SK-N-MC (cell line): Measurements from ENCODE around the gene RNF144B.

Source experiments
- DNase-seq: peaks from one replicate; pipeline ENCODE4 v3.0.0-alpha.2; 2011; ENCODE audit warnings: low read depth, low spot score
- H3K27ac ChIP-seq: fragments of 200-600 bp; sonication (generic); 2 replicates; pipeline ENCODE4 v1.5.1; 2016; ENCODE audit warnings: mixed run types
- H3K36me3 ChIP-seq: fragments of 200-600 bp; sonication (generic); 2 replicates; pipeline ENCODE4 v1.6.1; 2017; ENCODE audit warnings: antibody characterized with exemption, low read length, mixed read lengths; ENCODE audit not compliant: insufficient read depth
- H3K4me3 ChIP-seq: fragments of 200-600 bp; sonication (generic); 2 replicates; pipeline ENCODE4 v1.5.1; 2016
- H3K9ac ChIP-seq: fragments of 200-600 bp; sonication (generic); 2 replicates; pipeline ENCODE4 v1.8.0; 2017; ENCODE audit warnings: mixed run types, mixed read lengths; ENCODE audit not compliant: insufficient read length
- H3K9me3 ChIP-seq: fragments of 200-600 bp; sonication (generic); 2 replicates; pipeline ENCODE4 v1.6.1; 2017; ENCODE audit warnings: low read depth, mild to moderate bottlenecking, antibody characterized with exemption, low read length, moderate library complexity, mixed read lengths
- EZH2 ChIP-seq: fragments of 200-600 bp; sonication (generic); IDR thresholded peaks from one replicate; pipeline ENCODE4 v1.6.1; 2017; ENCODE audit warnings: antibody characterized with exemption
- FOXP2 ChIP-seq: optimal IDR thresholded peaks from 2 replicates; pipeline ENCODE3; 2011; ENCODE audit warnings: mild to moderate bottlenecking, moderate library complexity; ENCODE audit not compliant: insufficient read depth; ENCODE audit errors: extremely low read length, control extremely low read depth
- POLR2AphosphoS5 ChIP-seq: IDR thresholded peaks from 2 replicates; pipeline ENCODE4 v1.6.1; 2012; ENCODE audit warnings: mild to moderate bottlenecking, low read depth, low read length, borderline replicate concordance

RNF144B gene

DNA sequence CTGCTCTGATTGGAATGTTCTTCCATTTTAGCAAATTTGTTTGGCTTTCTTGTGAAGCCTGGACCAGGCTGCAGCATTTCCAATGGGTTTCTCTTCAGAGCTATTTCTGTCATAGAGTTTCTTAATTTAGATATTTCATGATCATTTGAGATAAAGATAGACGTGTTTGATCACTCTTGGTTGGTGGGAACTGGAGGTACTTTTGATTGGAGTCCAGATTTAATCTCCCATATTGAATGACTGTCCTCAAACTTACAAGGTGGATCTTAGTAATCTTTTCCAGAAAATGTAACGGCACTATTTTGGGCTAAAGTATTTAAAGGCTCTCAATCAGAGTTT lies 29.2 kb downstream of the RNF144B start:
- DNase-seq: no peak
- no peaks in the 10 kb centered on the region for H3K36me3 ChIP-seq
- H3K27ac ChIP-seq: no peak overlapping the region
- no peak overlapping the region for H3K9ac ChIP-seq
- TF ChIP-seq EZH2 (no peak), FOXP2 (no peak), POLR2AphosphoS5 (no peak)
- H3K4me3 ChIP-seq: no peak overlapping the region
- H3K9me3 ChIP-seq: no peaks in the 10 kb centered on the region

DNA sequence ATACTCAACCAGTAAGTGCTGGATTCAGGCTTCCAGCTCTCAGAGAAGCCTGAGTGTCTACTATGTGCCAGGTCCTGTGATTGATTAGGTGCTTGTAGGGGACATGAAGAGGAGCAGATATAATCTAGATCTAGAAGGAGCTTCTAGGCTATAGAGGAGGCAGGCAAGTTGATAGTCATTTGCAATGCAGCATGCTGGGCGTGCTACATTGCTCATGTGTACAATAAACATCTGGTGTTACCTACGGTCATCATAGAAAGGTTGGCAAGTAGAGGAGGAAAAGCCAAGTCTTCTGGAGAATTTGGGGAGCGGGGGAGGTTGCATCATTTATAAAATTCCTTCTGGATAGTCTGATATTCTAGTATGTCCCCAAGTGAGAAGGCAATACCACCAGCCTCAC lies 33.2 kb downstream of the RNF144B start:
- Histone ChIP-seq H3K36me3 (no peaks in the 10 kb centered on the region), H3K9me3 (no peaks in the 10 kb centered on the region), H3K9ac (no peak overlapping the region), H3K27ac (no peak overlapping the region), H3K4me3 (no peak overlapping the region)
- TF ChIP-seq EZH2 (no peak), POLR2AphosphoS5 (no peak)
- DNase-seq: no peak

DNA sequence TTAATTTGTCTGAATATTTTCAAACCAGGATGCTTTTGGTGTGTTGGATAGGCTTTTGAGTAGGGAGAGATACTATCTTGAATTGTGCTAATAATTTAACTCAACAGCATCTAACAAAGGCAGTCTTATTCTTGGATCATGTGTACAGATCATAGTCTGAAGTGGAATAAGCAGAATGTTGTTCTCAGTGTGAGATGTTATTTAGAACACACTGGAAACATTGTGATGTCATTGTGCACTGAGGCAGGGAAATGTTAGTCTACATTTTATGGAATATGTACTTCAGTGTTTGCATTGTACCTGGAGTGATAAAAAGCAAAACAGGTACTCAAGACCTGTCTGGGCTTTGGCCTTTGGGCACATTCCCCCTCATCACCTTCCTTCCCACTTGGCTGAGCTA lies 35.0 kb downstream of the RNF144B start:
- TF ChIP-seq POLR2AphosphoS5 (no peak), FOXP2 (no peak), EZH2 (no peak)
- Histone ChIP-seq H3K9ac (no peak overlapping the region), H3K4me3 (no peak overlapping the region), H3K9me3 (no peaks in the 10 kb centered on the region), H3K27ac (no peak overlapping the region), H3K36me3 (no peaks in the 10 kb centered on the region)
- DNase-seq: no peak

DNA sequence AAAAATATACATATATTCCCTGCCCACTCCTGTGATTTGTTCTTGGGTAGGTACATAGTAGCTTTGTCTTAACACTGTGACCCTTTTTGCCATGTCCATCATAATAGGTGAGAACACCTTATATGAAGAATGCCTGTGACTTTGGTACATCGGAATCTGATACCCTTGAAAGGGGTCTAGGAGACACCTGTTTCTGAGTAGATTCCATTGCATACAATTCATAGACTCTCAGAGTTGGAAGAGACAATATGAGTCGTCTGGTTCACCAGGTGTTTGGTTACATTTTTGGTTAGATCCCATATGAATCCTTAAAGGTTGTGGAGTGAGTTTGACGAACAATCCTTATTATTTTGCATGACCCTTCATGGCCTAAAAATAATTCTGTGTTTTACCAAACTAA lies 36.3 kb downstream of the RNF144B start:
- no peak for DNase-seq
- H3K4me3 ChIP-seq: no peak overlapping the region
- no peak overlapping the region for H3K9ac ChIP-seq
- H3K36me3 ChIP-seq: no peaks in the 10 kb centered on the region
- H3K27ac ChIP-seq: no peak overlapping the region
- no peaks in the 10 kb centered on the region for H3K9me3 ChIP-seq
- TF ChIP-seq EZH2: no peak
- TF ChIP-seq FOXP2: no peak
- TF ChIP-seq POLR2AphosphoS5: no peak

DNA sequence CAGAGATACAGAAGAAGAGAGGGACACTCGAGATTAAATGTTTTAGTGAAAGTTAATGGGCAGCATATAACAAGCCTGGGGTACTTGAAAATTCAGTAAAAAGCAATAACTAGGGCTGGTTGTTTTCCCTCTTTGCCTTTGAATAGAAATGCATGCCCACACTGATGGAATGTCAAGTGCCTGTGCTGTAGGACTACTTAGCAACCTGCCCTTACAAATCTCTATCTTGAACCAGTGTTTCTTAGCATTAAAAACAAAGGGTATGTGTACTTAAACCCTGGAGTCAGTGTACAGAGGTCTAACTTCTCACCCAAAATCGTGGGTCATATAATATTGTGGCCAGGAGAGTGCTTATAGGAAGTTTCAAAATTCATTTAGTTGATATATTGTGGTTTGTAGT lies 37.1 kb downstream of the RNF144B start:
- Histone ChIP-seq H3K27ac (no peak overlapping the region), H3K4me3 (no peak overlapping the region), H3K36me3 (no peaks in the 10 kb centered on the region), H3K9me3 (no peaks in the 10 kb centered on the region), H3K9ac (no peak overlapping the region)
- no peak for DNase-seq
- TF ChIP-seq EZH2 (no peak), POLR2AphosphoS5 (no peak), FOXP2 (no peak)

DNA sequence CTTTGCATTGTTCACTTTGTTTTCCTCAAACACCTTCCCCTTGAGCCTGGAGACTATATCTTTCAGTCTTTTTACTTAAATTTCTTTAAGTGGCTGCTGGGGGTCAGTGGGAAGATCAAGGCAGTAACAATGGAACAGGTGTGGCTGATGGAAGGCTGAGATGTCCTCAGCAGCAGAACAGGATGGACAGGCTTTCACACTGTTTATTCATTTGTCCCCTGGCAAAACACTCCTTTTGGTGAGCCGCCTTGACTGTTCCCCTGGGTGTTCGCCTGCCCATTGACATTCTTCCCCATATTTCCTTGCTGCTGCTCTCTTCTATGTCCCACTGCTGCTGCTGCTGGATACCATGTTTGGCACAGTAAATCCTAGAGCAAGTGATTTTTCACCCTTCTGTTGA lies 38.1 kb downstream of the RNF144B start:
- TF ChIP-seq FOXP2 (no peak), EZH2 (no peak), POLR2AphosphoS5 (no peak)
- Histone ChIP-seq H3K36me3 (no peaks in the 10 kb centered on the region), H3K9ac (no peak overlapping the region), H3K27ac (no peak overlapping the region), H3K9me3 (no peaks in the 10 kb centered on the region), H3K4me3 (no peak overlapping the region)
- DNase-seq: no peak

DNA sequence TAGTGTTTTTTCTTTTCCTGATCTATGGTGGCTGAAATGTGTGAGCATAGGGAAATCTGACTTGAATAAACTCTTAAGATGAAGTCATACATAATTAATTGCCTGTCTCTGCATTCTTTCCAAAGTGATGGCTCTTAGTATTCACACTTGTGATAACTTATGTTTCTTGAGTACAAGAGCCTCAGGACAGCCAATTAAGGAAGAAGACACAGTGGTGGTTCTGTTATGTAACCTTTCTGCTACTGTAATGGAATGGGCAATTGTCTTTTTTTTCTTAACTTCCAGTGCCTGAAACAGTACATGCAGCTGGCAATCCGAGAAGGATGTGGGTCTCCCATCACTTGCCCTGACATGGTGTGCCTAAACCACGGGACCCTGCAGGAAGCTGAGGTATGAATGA lies 40.1 kb downstream of the RNF144B start:
- TF ChIP-seq EZH2 (no peak), FOXP2 (no peak), POLR2AphosphoS5 (no peak)
- Histone ChIP-seq H3K36me3 (no peaks in the 10 kb centered on the region), H3K9ac (no peak overlapping the region), H3K27ac (no peak overlapping the region), H3K9me3 (no peaks in the 10 kb centered on the region), H3K4me3 (no peak overlapping the region)
- DNase-seq: no peak

DNA sequence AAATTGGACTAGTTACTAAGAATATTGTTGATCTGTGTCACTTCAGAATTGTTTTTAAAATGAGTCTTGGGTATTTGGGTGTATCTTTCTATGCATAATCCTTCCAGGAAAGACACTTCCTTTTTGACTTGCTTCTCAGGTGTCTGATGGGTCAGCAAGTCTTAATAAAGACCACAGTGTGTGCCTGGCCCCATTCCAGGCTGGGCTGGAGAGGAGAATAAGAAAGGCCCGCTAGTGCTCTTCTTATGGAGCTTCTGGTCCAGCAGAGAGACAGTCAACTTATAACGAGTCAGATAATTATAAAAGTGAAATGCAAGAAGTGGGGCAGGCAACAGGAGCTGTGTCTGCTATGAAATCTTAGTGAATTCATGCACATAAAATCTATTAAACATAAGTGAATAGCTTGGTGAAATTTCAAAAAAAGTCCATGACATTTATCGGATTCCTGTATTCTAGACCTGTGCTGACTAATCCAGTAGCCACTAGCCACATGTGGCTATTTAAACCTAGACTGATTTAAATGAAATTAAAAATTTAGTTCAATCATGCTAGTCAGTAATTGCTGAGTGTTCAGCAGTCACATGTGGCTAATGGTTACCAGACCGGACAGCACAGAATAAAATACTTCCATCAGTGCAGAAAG lies 42.6 kb downstream of the RNF144B start:
- no peak overlapping the region for H3K9ac ChIP-seq
- no peak overlapping the region for H3K4me3 ChIP-seq
- H3K36me3 ChIP-seq: no peaks in the 10 kb centered on the region
- H3K27ac ChIP-seq: no peak overlapping the region
- TF ChIP-seq FOXP2: no peak
- TF ChIP-seq EZH2: no peak
- no peak for TF ChIP-seq POLR2AphosphoS5
- DNase-seq: no peak
- H3K9me3 ChIP-seq: no peaks in the 10 kb centered on the region

DNA sequence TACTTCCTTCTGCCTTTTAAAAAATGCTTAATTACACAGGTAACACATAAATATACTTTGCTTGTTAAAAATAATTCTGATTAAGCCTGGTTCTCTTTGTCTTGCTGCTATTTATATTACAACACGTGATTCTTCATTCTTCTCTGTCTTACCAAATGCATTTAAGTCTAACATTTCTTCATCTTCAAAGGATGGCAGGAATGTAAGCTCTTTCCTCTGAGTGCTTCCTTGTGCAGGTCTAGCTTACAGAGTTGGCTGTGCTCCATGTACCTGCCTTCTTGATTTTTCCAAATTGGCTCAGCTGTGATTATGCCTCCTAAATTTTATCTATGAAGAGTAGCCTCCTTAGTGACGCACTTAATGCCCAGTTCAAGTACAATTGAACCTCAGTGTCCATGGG lies 44.4 kb downstream of the RNF144B start:
- TF ChIP-seq FOXP2: no peak
- TF ChIP-seq POLR2AphosphoS5: no peak
- TF ChIP-seq EZH2: no peak
- no peak for DNase-seq
- no peaks in the 10 kb centered on the region for H3K9me3 ChIP-seq
- no peaks in the 10 kb centered on the region for H3K36me3 ChIP-seq
- H3K9ac ChIP-seq: no peak overlapping the region
- no peak overlapping the region for H3K4me3 ChIP-seq
- no peak overlapping the region for H3K27ac ChIP-seq

DNA sequence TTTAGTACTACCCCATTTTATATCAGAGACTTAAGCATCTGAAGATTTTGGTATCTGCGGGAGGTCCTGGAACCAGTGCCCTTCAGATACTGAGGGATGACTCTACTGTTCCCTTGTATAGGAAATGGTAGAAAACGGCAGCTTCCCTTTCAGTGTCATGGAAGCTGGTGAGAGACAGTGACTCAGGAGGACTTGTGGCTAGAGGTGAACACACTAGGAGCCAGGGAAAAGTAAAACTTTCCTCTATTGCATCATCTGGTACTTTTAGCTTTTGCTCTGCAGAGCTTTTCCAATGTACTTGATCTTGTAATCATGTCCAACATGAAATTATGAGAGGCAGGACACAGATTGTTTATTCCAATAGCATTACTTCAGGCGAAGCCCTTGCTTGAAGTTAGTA lies 45.0 kb downstream of the RNF144B start:
- Histone ChIP-seq H3K9me3 (no peaks in the 10 kb centered on the region), H3K9ac (no peak overlapping the region), H3K36me3 (no peaks in the 10 kb centered on the region), H3K4me3 (no peak overlapping the region), H3K27ac (no peak overlapping the region)
- no peak for TF ChIP-seq FOXP2
- no peak for TF ChIP-seq POLR2AphosphoS5
- TF ChIP-seq EZH2: no peak
- DNase-seq: no peak
